GM19193 (cell line): ENCODE measurements around the gene BTBD3.

Experiments
- POLR2A ChIP-seq: IDR thresholded peaks from 4 replicates; pipeline ENCODE4 v1.6.1; 2011; ENCODE audit not compliant: insufficient read depth, insufficient read length; ENCODE audit errors: extremely low read depth

The BTBD3 gene

DNA sequence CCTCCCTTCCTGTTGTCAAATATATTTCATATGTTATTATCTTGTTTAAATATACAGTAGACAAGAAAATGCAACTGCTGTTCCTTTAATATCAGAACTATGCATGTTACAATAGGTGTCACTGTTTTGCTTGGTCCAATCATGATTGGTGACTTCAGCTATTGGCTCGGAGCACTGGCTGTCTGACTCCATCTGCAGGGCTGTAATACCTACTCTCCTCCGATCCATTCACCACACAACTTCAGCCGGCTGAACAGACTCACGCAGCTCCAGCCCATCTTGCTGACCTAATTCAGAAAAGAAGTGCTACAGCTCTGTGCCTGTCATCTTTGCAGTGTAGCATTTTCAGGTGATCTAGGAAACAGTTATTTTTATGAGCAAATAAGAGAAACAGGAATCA, at the start of gene BTBD3:
Gene BTBD3, plus strand, starts transcription at position 231 of the 400 bp plus-strand sequence. CDS start 383 bp downstream, outside the sequence.
- TF ChIP-seq POLR2A, result no peak

- TF ChIP-seq POLR2A, result no peak
Measured at GRCh38 chr20:11869641-11870040, 48.1 kb upstream of the BTBD3 start.

DNA sequence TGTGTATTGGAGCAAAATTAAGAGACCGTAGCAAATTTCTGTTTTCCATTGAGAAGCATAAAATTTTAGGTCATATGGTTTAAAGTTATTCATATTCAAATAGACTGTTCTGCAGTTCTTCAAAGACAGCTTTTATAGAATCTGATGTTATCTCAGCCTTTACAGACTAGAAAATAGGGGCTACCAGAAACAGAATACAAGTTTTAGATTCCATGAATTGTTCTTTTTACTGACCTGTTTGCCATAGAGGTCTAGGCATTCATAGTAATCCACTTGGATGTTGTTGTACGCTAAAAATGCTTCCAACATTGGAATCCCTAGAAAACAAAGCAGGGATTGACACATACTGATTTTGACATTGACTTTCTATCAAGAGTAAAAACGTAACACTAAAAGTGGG, 47.3 kb upstream of the BTBD3 start:
- TF ChIP-seq POLR2A, result no peak

GRCh38 chr20:11876555-11876954, 41.1 kb upstream of the BTBD3 start:
- no peak for TF ChIP-seq POLR2A

DNA sequence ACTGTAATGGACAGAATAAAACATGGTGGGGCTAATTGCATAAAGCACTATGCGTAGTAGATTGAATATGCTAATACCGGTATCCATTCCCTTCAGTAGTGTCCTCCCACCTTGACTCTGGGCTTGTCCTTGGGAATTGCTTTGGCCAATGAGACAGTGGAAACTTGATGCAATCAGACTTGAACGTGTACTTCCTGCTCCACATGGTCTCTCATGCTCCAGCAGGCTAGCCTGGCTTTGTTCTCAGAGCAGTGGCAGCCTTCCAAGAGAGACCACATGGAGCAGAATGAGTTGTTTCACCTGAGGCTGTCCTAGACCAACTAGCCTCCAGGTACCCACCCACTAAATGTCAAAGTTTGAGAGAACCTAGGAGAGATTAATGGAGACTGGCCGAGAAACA, 37.0 kb upstream of the BTBD3 start:
- no peak for TF ChIP-seq POLR2A

DNA sequence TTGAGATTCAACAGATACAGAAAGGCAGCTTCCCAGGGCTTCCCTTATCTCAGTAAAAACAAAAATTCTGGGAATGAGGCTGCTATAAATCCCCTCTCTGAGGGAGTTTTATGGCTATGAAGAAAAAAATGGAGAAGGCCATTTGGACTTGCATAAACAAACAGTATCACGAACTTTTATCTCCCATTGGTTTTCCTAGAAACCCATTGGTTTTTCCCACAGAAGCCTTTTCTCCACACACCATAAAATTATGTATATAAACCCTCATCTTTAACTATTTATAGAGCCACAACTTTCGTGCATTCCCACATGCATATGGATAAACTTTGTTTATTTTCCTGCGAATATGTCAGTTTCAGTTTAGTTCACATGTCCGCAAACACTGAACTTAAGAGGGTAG, 36.2 kb upstream of the BTBD3 start:
- no peak for TF ChIP-seq POLR2A

GRCh38 chr20:11882651-11883050, 35.0 kb upstream of the BTBD3 start:
- no peak for TF ChIP-seq POLR2A

DNA sequence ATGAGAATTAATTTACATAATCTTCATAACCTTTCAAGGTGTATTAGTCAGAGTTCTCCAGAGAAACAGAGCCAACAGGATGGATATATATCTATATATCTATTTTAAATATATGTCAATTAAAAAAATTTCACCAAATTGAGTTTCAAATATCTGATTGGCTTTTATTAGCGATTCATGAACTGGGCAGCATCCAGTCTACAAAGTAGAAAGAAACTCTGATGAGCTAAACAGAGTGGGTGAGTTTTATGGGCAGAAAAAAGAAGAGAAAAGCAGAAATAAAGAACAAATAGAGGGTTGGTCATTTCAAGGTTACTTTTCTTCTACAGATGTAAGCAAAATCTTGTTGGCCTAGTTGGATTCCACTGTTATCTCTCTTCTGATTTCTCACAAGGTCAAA, 29.0 kb upstream of the BTBD3 start:
- TF ChIP-seq POLR2A, result no peak

DNA sequence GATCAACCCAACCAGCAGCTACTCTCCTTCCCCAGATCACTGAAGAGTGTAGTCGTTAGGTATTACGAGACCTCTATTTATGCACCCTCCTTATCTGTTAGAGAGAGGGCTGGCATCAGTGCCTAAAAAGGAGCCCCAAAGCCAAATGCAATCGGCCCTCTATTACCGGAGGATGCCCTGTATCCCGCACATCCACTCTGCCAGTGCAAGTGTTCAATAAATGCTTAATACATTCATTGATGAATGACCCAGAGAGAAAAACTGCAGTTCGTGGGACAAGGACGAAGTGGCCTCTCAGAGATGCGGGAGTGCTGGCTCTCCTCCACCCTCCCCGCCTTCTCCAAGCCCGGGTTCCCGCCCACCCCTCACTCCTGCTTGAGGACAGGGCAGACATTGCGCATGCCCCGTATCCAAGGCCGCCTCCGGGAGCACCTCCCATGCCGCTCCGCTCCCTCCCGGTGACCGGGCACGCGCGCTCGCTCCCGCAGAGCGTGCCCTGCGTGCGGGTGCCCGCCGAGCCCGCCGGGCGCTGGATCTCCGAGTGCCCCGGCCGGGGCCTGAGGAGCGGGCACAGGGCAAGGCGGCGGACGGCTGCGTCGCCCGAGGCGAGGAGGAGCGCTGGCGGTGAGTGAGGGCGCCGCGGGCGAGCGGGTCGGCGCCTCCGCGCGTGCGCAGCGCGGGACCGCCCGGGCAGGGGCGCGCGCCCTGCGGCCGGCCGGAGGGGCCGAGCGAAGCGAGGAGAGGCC, 27.2 kb upstream of the BTBD3 start:
- TF ChIP-seq POLR2A, result no peak

DNA sequence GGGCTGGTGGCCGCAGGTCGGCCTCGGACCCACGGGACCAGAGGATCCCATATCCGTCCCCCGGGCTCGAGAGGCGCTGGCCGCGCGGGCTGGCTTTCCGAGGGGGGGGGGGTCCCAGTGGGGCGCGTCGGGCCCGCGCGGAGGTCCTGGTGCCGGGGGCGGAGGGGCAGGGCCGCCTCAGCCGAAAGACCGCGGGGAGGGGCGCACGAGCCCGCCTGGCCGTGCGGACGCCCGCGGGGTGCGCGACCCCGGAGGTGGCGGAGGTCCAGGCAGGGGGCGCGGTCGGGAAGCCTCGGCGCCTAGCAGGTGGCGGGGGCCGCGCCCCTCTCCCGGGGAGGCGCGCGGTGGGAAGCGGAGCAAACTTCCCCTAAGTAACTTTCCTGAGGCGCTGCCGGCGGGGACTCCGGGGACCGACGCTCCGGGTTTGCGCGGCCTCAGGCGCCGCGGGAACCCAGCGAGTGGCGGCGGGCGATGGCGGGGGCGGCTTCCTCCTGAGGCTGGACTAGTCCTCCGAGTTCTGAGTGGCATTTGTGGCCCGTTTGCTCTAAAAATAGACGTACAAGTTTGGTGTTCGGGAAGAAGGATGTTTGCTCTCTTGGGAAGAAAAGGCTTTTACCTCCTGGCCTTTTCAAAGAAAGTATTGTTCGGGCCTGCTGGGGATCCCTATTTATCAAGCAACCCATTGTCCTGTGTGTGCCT, 26.5 kb upstream of the BTBD3 start:
- no peak for TF ChIP-seq POLR2A

- no peak for TF ChIP-seq POLR2A
Measured at GRCh38 chr20:11891776-11892545, 25.7 kb upstream of the BTBD3 start.

DNA sequence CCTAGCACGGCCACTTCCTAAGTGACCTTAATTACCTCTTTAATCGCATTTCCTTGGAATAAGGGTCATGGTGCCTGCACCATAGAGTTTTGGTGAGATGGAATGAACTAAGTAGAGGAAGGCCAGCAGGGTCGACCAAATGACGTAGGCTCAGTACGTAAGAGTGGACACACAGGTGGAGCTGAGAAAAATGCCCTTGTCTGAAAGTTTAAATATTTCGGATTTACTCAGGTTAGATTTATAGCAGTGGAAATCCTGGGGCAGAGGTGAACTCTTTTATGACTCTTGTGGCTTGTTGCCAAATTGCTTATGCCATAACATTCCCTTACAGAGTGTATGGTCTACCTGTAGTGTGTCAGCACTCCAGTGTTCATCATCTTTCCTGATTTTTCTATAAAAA, 23.6 kb upstream of the BTBD3 start:
- no peak for TF ChIP-seq POLR2A

GRCh38 chr20:11895861-11896387, 21.8 kb upstream of the BTBD3 start:
- TF ChIP-seq POLR2A, result no peak

- TF ChIP-seq POLR2A, result no peak
Measured at GRCh38 chr20:11901127-11901526, 16.6 kb upstream of the BTBD3 start.

DNA sequence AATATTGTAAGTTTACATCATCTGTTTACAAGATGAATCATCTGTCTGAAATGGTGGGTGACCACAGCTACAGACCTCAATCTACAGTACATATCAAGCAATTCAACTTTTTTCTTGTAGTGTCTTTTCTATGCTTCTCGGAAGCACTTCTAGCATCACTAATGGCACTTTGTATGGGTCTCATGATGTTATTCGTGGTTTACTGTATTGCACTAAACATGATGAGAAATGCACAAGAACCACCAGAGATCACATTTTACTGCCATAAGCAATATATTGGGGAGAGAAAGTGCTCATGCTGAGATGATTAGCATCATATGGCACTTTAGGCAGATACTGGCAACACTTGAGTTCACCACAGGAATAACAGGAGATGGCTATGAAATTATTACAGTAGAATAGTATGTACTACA, 15.4 kb upstream of the BTBD3 start:
- no peak for TF ChIP-seq POLR2A
